Spleen (tissue), 11 donors: ENCODE measurements around the gene RABGGTA. TPM values are rescaled to one million over a fixed set of nuclear protein-coding genes. Genes with fewer than 3 reads are reported as not detected.
A peak's percentile ranks its signal among the peaks of the same experiment; 100 is the strongest.
"Not testable (repeated sequence)": the region's sequence is repeated elsewhere in the genome, so short reads cannot be mapped to it uniquely, and the experiment has no call there.

Source experiments
- DNase-seq: peaks from one replicate; pipeline ENCODE4 v3.0.0-alpha.2; 2020
- H3K27ac ChIP-seq, 8 donors: fragments of 200-600 bp; sonication (generic) in 7 of 8; 1 replicate in 4 of 8; 2 replicates in 4 of 8; pipeline versions ENCODE4 v1.5.0 to v1.8.0; 2016 to 2021; ENCODE audit warnings: inconsistent platforms in 4 of 8, mild to moderate bottlenecking in 4 of 8, moderate library complexity in 1 of 8
- H3K27me3 ChIP-seq, 7 donors: fragments of 200-600 bp; sonication (generic) in 6 of 7; replicated peaks in 1 of 7; 1 replicate in 4 of 7; 2 replicates in 3 of 7; pipeline versions ENCODE4 v1.5.0 to v1.8.0; 2016 to 2021; ENCODE audit warnings: inconsistent platforms in 3 of 7, mild to moderate bottlenecking in 1 of 7
- H3K36me3 ChIP-seq, 6 donors: fragments of 200-600 bp; sonication (generic) in 5 of 6; 1 replicate in 4 of 6; 2 replicates in 2 of 6; pipeline versions ENCODE4 v1.5.0 to v1.8.0; 2016 to 2021; ENCODE audit warnings: inconsistent platforms in 2 of 6
- H3K4me1 ChIP-seq, 6 donors: fragments of 200-600 bp; sonication (generic) in 5 of 6; 1 replicate in 3 of 6; 2 replicates in 3 of 6; pipeline versions ENCODE4 v1.5.0 to v1.8.0; 2016 to 2021; ENCODE audit warnings: inconsistent platforms in 3 of 6
- H3K4me3 ChIP-seq, 8 donors: fragments of 200-600 bp; sonication (generic) in 7 of 8; 1 replicate in 4 of 8; 2 replicates in 4 of 8; pipeline versions ENCODE4 v1.5.0 to v1.8.0; 2016 to 2021; ENCODE audit warnings: inconsistent platforms in 4 of 8, mild to moderate bottlenecking in 4 of 8, moderate library complexity in 2 of 8
- H3K9me3 ChIP-seq, 8 donors: fragments of 200-600 bp; sonication (generic) in 7 of 8; 1 replicate in 4 of 8; 2 replicates in 4 of 8; pipeline versions ENCODE4 v1.5.0 to v1.8.0; 2016 to 2021; ENCODE audit warnings: inconsistent platforms in 4 of 8
- POLR2A ChIP-seq, 3 donors: fragments of 450-650 bp; IDR thresholded peaks; one replicate each; pipeline ENCODE4 v1.5.1; 2017; ENCODE audit warnings: antibody characterized with exemption in 3 of 3, mild to moderate bottlenecking in 1 of 3
- POLR2AphosphoS5 ChIP-seq, 3 donors: sonication (generic); formaldehyde crosslinking; IDR thresholded peaks; one replicate each; pipeline ENCODE4 v1.5.1; 2017; ENCODE audit warnings: antibody characterized with exemption in 3 of 3
- WGBS, 5 donors: extraction: QIAGEN DNeasy Blood & Tissue Kit in 3 of 5; methylation state at CpG; one replicate each; pipeline versions ENCODE4 v1.1.5 to v1.1.7; 2013 to 2018; 5-methylcytosine and 5-hydroxymethylcytosine counted together
- intact Hi-C: fragments of 100-400 bp; cut with DNase I; formaldehyde crosslinking; loops from one replicate; pipeline ENCODE4 v1.15.0; 2023; ENCODE audit warnings: low total_unique reads
- polyA plus RNA-seq, 3 donors: library from polyadenylated mRNA; stranded (reverse); fragments of 200-250 nt; gene quantifications; one replicate each; pipeline ENCODE4 v1.2.1, GENCODE V29; 2013
- small RNA-seq, 4 donors: library from RNA; depleted of rRNA; stranded (forward); fragments of <200 nt; gene quantifications; one replicate each; pipeline ENCODE3, GENCODE V24; 2016
- total RNA-seq, 7 donors: library from RNA; depleted of rRNA in 3 of 7; stranded (reverse); fragments of >200 nt in 3 of 7; fragmentation: NEBNext Ultra II Directional in 4 of 7; extraction: Animal tissue kit (Norgen Biotek cat#: 25700) in 4 of 7; gene quantifications; one replicate each; pipeline versions ENCODE4 v1.1.0 to v1.2.1, GENCODE V29; 2016 to 2021
- TF ChIP-seq, protein P1 (sequence below), 11 experiments: fragments of 200-600 bp in 7 of 11; fragments of 450-650 bp in 4 of 11; sonication (generic) in 4 of 11; IDR thresholded peaks in 8 of 11; conservative IDR thresholded peaks in 3 of 11; 1 replicate in 7 of 11; 2 replicates in 4 of 11; pipeline versions ENCODE4 v1.4.0 to v1.8.0; 2016 to 2021; ENCODE audit warnings: antibody characterized with exemption in 11 of 11, inconsistent platforms in 4 of 11, mild to moderate bottlenecking in 1 of 11
- donor health status: healthy with polysubstance abuse.
- donor health status: DM: no; HTN: no; CAD: no; lungs with moderate emphysema.
- donor health status: DM: no; HTN: no; CAD: no.
- donor health status: Bipolar disorder and iron deficiency.
- donor health status: healthy.
- donor health status: DM: no; HTN: no; CAD: no.
- donor health status: DM: yes; HTN: yes; CAD: no.

RABGGTA gene
- total and polyA plus RNA-seq, 10 donors, result 22.5 to 63.0 (median 47.0) TPM

DNA sequence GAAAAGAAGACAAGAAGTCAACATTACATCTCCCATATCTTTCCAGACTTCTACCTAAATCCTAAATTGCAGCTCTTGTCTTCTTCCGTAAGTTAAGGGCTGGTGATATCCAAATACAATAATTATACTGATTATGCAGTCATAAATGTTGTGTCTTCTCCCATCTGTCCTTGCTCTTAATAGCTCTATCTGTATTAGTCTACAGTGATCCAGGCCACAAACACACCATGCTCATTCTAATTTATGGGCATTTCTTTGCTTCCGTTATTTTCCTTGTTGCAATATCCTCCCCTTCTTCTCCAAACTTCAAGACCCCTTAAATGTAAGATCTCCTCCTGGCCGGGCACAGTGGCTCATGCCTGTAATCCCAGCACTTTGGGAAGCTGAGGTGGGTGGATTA, 51.9 kb downstream of the RABGGTA start:
- Histone ChIP-seq H3K4me1 (peaks cover 8 to 26% (median 18%) of the 10 kb centered on the region in 6 donors), H3K9me3 (no peaks in the 10 kb centered on the region), H3K36me3 (peaks cover 0 to 27% (median 7%) of the 10 kb centered on the region in 6 donors), H3K27ac (no peak overlapping the region), H3K4me3 (no peak overlapping the region), H3K27me3 (no peaks in the 10 kb centered on the region)
- WGBS, 5 donors, result 43 to 58% (median 53%) methylated on average over 3 of the region's 3 CpGs
- TF ChIP-seq POLR2A (IDR thresholded peaks at IDR 0.05), result no peak
- no peak for TF ChIP-seq POLR2AphosphoS5 (IDR thresholded peaks at IDR 0.05)
- TF ChIP-seq, protein P1, sequence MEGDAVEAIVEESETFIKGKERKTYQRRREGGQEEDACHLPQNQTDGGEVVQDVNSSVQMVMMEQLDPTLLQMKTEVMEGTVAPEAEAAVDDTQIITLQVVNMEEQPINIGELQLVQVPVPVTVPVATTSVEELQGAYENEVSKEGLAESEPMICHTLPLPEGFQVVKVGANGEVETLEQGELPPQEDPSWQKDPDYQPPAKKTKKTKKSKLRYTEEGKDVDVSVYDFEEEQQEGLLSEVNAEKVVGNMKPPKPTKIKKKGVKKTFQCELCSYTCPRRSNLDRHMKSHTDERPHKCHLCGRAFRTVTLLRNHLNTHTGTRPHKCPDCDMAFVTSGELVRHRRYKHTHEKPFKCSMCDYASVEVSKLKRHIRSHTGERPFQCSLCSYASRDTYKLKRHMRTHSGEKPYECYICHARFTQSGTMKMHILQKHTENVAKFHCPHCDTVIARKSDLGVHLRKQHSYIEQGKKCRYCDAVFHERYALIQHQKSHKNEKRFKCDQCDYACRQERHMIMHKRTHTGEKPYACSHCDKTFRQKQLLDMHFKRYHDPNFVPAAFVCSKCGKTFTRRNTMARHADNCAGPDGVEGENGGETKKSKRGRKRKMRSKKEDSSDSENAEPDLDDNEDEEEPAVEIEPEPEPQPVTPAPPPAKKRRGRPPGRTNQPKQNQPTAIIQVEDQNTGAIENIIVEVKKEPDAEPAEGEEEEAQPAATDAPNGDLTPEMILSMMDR (IDR thresholded peaks at IDR 0.05 in 8 of 11, conservative IDR thresholded peaks at IDR 0.05 in 3 of 11), result no peak
- intact Hi-C loops, result no loop called here
- no peak for DNase-seq

DNA sequence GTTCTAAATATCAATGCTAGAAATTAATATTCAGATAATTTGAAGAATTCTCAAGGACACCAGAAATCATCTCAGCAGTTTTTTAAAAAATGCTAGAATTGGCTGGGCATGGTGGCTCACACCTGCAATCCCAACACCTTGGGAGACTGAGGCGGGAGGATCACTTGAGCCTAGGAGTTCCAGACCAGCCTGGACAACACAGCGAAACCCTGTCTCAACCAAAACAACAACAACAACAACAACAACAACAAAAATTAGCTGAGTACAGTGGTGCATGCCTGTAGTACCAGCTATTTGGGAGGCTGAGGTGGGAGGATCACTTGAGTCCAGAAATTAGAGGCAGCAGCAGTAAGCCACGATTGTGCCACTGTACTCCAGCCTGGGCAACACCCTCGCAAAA, 52.3 kb downstream of the RABGGTA start:
- H3K4me1 ChIP-seq, result peaks cover 12 to 26% (median 22%) of the 10 kb centered on the region in 6 donors
- H3K27ac ChIP-seq, result no peak overlapping the region
- intact Hi-C loops, result no loop called here
- peaks cover 0 to 27% (median 7%) of the 10 kb centered on the region in 6 donors for H3K36me3 ChIP-seq
- no peaks in the 10 kb centered on the region for H3K9me3 ChIP-seq
- WGBS, 5 donors, result 88 to 96% (median 95%) methylated on average over 4 of the region's 4 CpGs
- H3K4me3 ChIP-seq, result no peak overlapping the region
- TF ChIP-seq POLR2AphosphoS5 (IDR thresholded peaks at IDR 0.05) (no peak), POLR2A (IDR thresholded peaks at IDR 0.05) (no peak)
- TF ChIP-seq, protein P1 (IDR thresholded peaks at IDR 0.05 in 8 of 11, conservative IDR thresholded peaks at IDR 0.05 in 3 of 11), result no peak
- DNase-seq, result no peak
- H3K27me3 ChIP-seq, result no peaks in the 10 kb centered on the region

DNA sequence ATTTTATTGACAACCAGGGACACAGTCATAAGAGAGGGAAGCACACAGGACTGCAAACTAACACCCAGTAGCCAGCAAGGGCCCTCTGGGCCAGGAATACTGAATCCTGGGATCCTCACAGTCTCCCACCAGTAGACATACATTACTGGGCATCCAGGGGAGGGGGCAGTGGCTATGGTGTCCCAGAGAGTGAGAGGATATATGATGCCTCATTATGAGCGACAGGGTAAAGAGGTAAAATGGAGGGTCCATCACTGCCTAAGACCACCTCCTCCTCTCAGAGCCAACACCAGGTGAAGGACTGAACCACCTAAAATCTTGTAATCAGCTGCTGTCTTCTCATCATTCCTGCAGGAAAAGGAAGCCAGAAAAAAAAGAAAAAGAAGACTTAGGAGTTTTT, 54.5 kb downstream of the RABGGTA start:
- H3K27me3 ChIP-seq, DNase-seq, H3K4me3 ChIP-seq, H3K9me3 ChIP-seq, intact Hi-C loops: not testable (repeated sequence)
- peaks cover 0 to 29% (median 7%) of the 10 kb centered on the region in 6 donors for H3K36me3 ChIP-seq
- peak overlapping the region in 3 of 8 donors; percentile 98 to 99 (median 98) for H3K27ac ChIP-seq
- H3K4me1 ChIP-seq, result peaks cover 22 to 43% (median 38%) of the 10 kb centered on the region in 6 donors
- WGBS, 5 donors, result 84 to 100% (median 96%) methylated on average over 1 of the region's 1 CpG

DNA sequence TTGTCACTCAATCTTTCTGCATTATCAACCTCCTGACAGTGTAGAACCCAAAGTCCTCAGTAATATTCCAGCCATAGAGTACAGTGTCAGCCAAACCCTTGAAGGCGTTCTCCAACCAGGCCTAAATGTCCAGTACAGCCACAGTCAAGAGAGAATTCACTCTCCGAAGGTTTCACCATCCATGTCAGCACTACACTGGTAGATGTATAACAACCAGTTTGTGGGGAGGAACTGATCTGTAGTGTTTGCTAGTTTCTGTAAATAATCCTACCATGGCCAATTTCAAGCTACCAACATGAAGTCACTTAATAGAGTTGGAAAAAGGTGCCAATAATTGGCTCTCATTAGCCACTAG, 55.1 kb downstream of the RABGGTA start:
- H3K27ac ChIP-seq, result peak overlapping the region; percentile 91 to 99 (median 96)
- peak overlapping the region in 2 of 8 donors; percentile 69 to 96 for H3K4me3 ChIP-seq
- peaks cover 24 to 48% (median 43%) of the 10 kb centered on the region in 6 donors for H3K4me1 ChIP-seq
- intact Hi-C loops, result no loop called here
- WGBS, 5 donors, result 83 to 92% (median 88%) methylated on average over 2 of the region's 2 CpGs
- no peaks in the 10 kb centered on the region for H3K9me3 ChIP-seq
- DNase-seq, result no peak
- H3K27me3 ChIP-seq, result no peaks in the 10 kb centered on the region
- no peak for TF ChIP-seq POLR2A (IDR thresholded peaks at IDR 0.05)
- no peak for TF ChIP-seq POLR2AphosphoS5 (IDR thresholded peaks at IDR 0.05)
- TF ChIP-seq, protein P1 (IDR thresholded peaks at IDR 0.05 in 8 of 11, conservative IDR thresholded peaks at IDR 0.05 in 3 of 11), result no peak
- H3K36me3 ChIP-seq, result peaks cover 0 to 34% (median 10%) of the 10 kb centered on the region in 6 donors

Small RNA genes lying within 50 kb of the gene (small RNA-seq; reads per million reads assigned to genes)
- 0 reads per million in 4 donors for gene MDP1

Other genes starting within 250 kb of the RABGGTA start
Only the 30 nearest of the 34 such genes appear.
- 100 to 1,000 TPM in 2 of 7 donors, 10 to 100 TPM in 5; 73.8 to 110 (median 80.9) TPM for gene DCAF11, start 156.8 kb downstream of the RABGGTA start, total RNA-seq
- 10 to 100 TPM; 28.7 to 42.5 (median 32.4) TPM for gene DCAF11, start 156.8 kb downstream of the RABGGTA start, polyA plus RNA-seq
- gene NRL, start 156.6 kb downstream of the RABGGTA start, total RNA-seq, result 1 to 10 TPM; 2.0 to 7.8 (median 4.2) TPM
- gene NRL, start 156.6 kb downstream of the RABGGTA start, polyA plus RNA-seq, result 1 to 10 TPM; 2.7 to 4.7 (median 3.7) TPM
- 10 to 100 TPM in 2 of 7 donors, 1 to 10 TPM in 5; 3.7 to 12.9 (median 9.0) TPM for gene FITM1, start 140.9 kb downstream of the RABGGTA start, total RNA-seq
- gene FITM1, start 140.9 kb downstream of the RABGGTA start, polyA plus RNA-seq, result 1 to 10 TPM; 4.6 to 9.6 (median 8.3) TPM
- gene PSME1, start 135.4 kb downstream of the RABGGTA start, total RNA-seq, result 100 to 1,000 TPM; 157 to 303 (median 247) TPM
- 100 to 1,000 TPM; 349 to 441 (median 364) TPM for gene PSME1, start 135.4 kb downstream of the RABGGTA start, polyA plus RNA-seq
- 10 to 100 TPM; 17.7 to 27.3 (median 19.9) TPM for gene EMC9, start 130.0 kb downstream of the RABGGTA start, total RNA-seq
- gene EMC9, start 130.0 kb downstream of the RABGGTA start, polyA plus RNA-seq, result 10 to 100 TPM; 25.4 to 50.6 (median 48.5) TPM
- 100 to 1,000 TPM in 5 of 7 donors, 10 to 100 TPM in 2; 80.0 to 295 (median 189) TPM for gene PSME2, start 125.0 kb downstream of the RABGGTA start, total RNA-seq
- gene PSME2, start 125.0 kb downstream of the RABGGTA start, polyA plus RNA-seq, result 100 to 1,000 TPM; 337 to 509 (median 433) TPM
- 100 to 1,000 TPM in 3 of 7 donors, 10 to 100 TPM in 4; 61.9 to 113 (median 96.9) TPM for gene RNF31, start 124.1 kb downstream of the RABGGTA start, total RNA-seq
- gene RNF31, start 124.1 kb downstream of the RABGGTA start, polyA plus RNA-seq, result 100 to 1,000 TPM in 2 of 3 donors, 10 to 100 TPM in 1; 56.5 to 148 (median 122) TPM
- gene IRF9, start 110.3 kb downstream of the RABGGTA start, total RNA-seq, result 100 to 1,000 TPM; 122 to 265 (median 218) TPM
- gene IRF9, start 110.3 kb downstream of the RABGGTA start, polyA plus RNA-seq, result 100 to 1,000 TPM in 2 of 3 donors, 10 to 100 TPM in 1; 85.8 to 166 (median 118) TPM
- gene REC8, start 99.5 kb downstream of the RABGGTA start, total RNA-seq, result 10 to 100 TPM; 23.5 to 51.6 (median 38.0) TPM
- gene REC8, start 99.5 kb downstream of the RABGGTA start, polyA plus RNA-seq, result 10 to 100 TPM; 23.6 to 48.0 (median 43.1) TPM
- 10 to 100 TPM; 20.0 to 49.7 (median 29.9) TPM for gene IPO4, start 82.8 kb downstream of the RABGGTA start, total RNA-seq
- gene IPO4, start 82.8 kb downstream of the RABGGTA start, polyA plus RNA-seq, result 10 to 100 TPM; 10.0 to 14.7 (median 10.4) TPM
- gene TM9SF1, start 76.2 kb downstream of the RABGGTA start, total RNA-seq, result 10 to 100 TPM; 30.4 to 53.6 (median 37.3) TPM
- 10 to 100 TPM in 1 of 3 donors, 1 to 10 TPM in 2; 4.7 to 12.7 (median 7.9) TPM for gene TM9SF1, start 76.2 kb downstream of the RABGGTA start, polyA plus RNA-seq
- gene TSSK4, start 65.9 kb downstream of the RABGGTA start, total RNA-seq, result 1 to 10 TPM in 1 of 7 donors, under 1 TPM in 4, not detected in 2; 0.44 to 1.4 (median 0.61) TPM
- not detected for gene TSSK4, start 65.9 kb downstream of the RABGGTA start, polyA plus RNA-seq
- 10 to 100 TPM; 53.3 to 71.7 (median 61.9) TPM for gene CHMP4A, start 58.1 kb downstream of the RABGGTA start, total RNA-seq
- gene CHMP4A, start 58.1 kb downstream of the RABGGTA start, polyA plus RNA-seq, result 100 to 1,000 TPM; 106 to 149 (median 132) TPM
- 10 to 100 TPM; 11.0 to 25.5 (median 17.6) TPM for gene MDP1, start 55.5 kb downstream of the RABGGTA start, total RNA-seq
- gene MDP1, start 55.5 kb downstream of the RABGGTA start, polyA plus RNA-seq, result 10 to 100 TPM; 30.2 to 39.6 (median 33.6) TPM
- gene NEDD8, start 39.2 kb downstream of the RABGGTA start, total RNA-seq, result 100 to 1,000 TPM in 6 of 7 donors, 10 to 100 TPM in 1; 98.6 to 137 (median 122) TPM
- gene NEDD8, start 39.2 kb downstream of the RABGGTA start, polyA plus RNA-seq, result 100 to 1,000 TPM; 164 to 237 (median 228) TPM
- 10 to 100 TPM; 57.0 to 85.6 (median 82.6) TPM for gene GMPR2, start 38.7 kb downstream of the RABGGTA start, total RNA-seq
- 10 to 100 TPM; 42.2 to 57.9 (median 50.3) TPM for gene GMPR2, start 38.7 kb downstream of the RABGGTA start, polyA plus RNA-seq
- gene TINF2, start 29.0 kb downstream of the RABGGTA start, total RNA-seq, result 100 to 1,000 TPM in 3 of 7 donors, 10 to 100 TPM in 4; 61.8 to 121 (median 99.5) TPM
- 10 to 100 TPM; 55.7 to 60.8 (median 57.4) TPM for gene TINF2, start 29.0 kb downstream of the RABGGTA start, polyA plus RNA-seq
- 1 to 10 TPM; 1.4 to 4.8 (median 2.8) TPM for gene TGM1, start 8.4 kb downstream of the RABGGTA start, total RNA-seq
- gene TGM1, start 8.4 kb downstream of the RABGGTA start, polyA plus RNA-seq, result 1 to 10 TPM; 1.7 to 3.5 (median 2.3) TPM
- gene DHRS1, start 28.2 kb upstream of the RABGGTA start, total RNA-seq, result 10 to 100 TPM; 29.9 to 56.1 (median 34.0) TPM
- gene DHRS1, start 28.2 kb upstream of the RABGGTA start, polyA plus RNA-seq, result 10 to 100 TPM; 22.0 to 38.2 (median 30.3) TPM
- 10 to 100 TPM; 16.8 to 26.9 (median 22.9) TPM for gene NOP9, start 28.3 kb upstream of the RABGGTA start, total RNA-seq
- 10 to 100 TPM in 1 of 3 donors, 1 to 10 TPM in 2; 4.5 to 12.1 (median 5.2) TPM for gene NOP9, start 28.3 kb upstream of the RABGGTA start, polyA plus RNA-seq
- gene CIDEB, start 36.4 kb upstream of the RABGGTA start, total RNA-seq, result 100 to 1,000 TPM in 2 of 7 donors, 10 to 100 TPM in 5; 54.0 to 145 (median 88.8) TPM
- gene CIDEB, start 36.4 kb upstream of the RABGGTA start, polyA plus RNA-seq, result 10 to 100 TPM; 31.0 to 33.6 (median 31.4) TPM
- gene LTB4R2, start 38.5 kb upstream of the RABGGTA start, total RNA-seq, result 10 to 100 TPM in 6 of 7 donors, 1 to 10 TPM in 1; 9.2 to 32.3 (median 18.1) TPM
- 1 to 10 TPM in 2 of 3 donors, under 1 TPM in 1; 0.83 to 4.0 (median 1.3) TPM for gene LTB4R2, start 38.5 kb upstream of the RABGGTA start, polyA plus RNA-seq
- gene LTB4R, start 39.9 kb upstream of the RABGGTA start, total RNA-seq, result 10 to 100 TPM; 20.9 to 50.4 (median 35.8) TPM
- gene LTB4R, start 39.9 kb upstream of the RABGGTA start, polyA plus RNA-seq, result 10 to 100 TPM; 13.9 to 28.6 (median 28.6) TPM
- gene ADCY4, start 63.5 kb upstream of the RABGGTA start, total RNA-seq, result 100 to 1,000 TPM in 1 of 7 donors, 10 to 100 TPM in 6; 34.4 to 114 (median 68.7) TPM
- 10 to 100 TPM; 13.0 to 53.5 (median 34.0) TPM for gene ADCY4, start 63.5 kb upstream of the RABGGTA start, polyA plus RNA-seq
- 10 to 100 TPM; 24.8 to 42.4 (median 32.6) TPM for gene RIPK3, start 68.4 kb upstream of the RABGGTA start, total RNA-seq
- 10 to 100 TPM; 14.0 to 18.4 (median 14.7) TPM for gene RIPK3, start 68.4 kb upstream of the RABGGTA start, polyA plus RNA-seq
- 10 to 100 TPM; 10.7 to 29.2 (median 20.2) TPM for gene NFATC4, start 96.6 kb upstream of the RABGGTA start, total RNA-seq
- gene NFATC4, start 96.6 kb upstream of the RABGGTA start, polyA plus RNA-seq, result 100 to 1,000 TPM in 1 of 3 donors, 10 to 100 TPM in 2; 51.1 to 145 (median 99.9) TPM
- 10 to 100 TPM in 5 of 7 donors, 1 to 10 TPM in 2; 4.7 to 18.0 (median 12.0) TPM for gene NYNRIN, start 127.4 kb upstream of the RABGGTA start, total RNA-seq
- gene NYNRIN, start 127.4 kb upstream of the RABGGTA start, polyA plus RNA-seq, result 1 to 10 TPM in 2 of 3 donors, under 1 TPM in 1; 0.87 to 2.7 (median 2.2) TPM
- 10 to 100 TPM in 4 of 7 donors, 1 to 10 TPM in 3; 4.3 to 21.7 (median 13.7) TPM for gene CBLN3, start 158.1 kb upstream of the RABGGTA start, total RNA-seq
- gene CBLN3, start 158.1 kb upstream of the RABGGTA start, polyA plus RNA-seq, result 10 to 100 TPM in 1 of 3 donors, 1 to 10 TPM in 2; 5.8 to 13.8 (median 6.8) TPM
- gene KHNYN, start 158.4 kb upstream of the RABGGTA start, total RNA-seq, result 10 to 100 TPM; 65.5 to 90.6 (median 72.2) TPM
- gene KHNYN, start 158.4 kb upstream of the RABGGTA start, polyA plus RNA-seq, result 10 to 100 TPM; 10.9 to 35.2 (median 14.0) TPM
- gene SDR39U1, start 171.2 kb upstream of the RABGGTA start, total RNA-seq, result 10 to 100 TPM; 48.2 to 87.8 (median 63.7) TPM
- gene SDR39U1, start 171.2 kb upstream of the RABGGTA start, polyA plus RNA-seq, result 100 to 1,000 TPM in 2 of 3 donors, 10 to 100 TPM in 1; 94.6 to 146 (median 124) TPM